AG10803 (cell line): ENCODE results near the gene RTEL1.

Source experiments
- DNase-seq: peaks from one replicate; pipeline ENCODE4 v3.0.0; 2010; ENCODE audit warnings: low read depth
- H3K4me3 ChIP-seq: 2 replicates; pipeline ENCODE4 v1.5.1; 2011; ENCODE audit warnings: mild to moderate bottlenecking, low read length, control low read depth
- TF ChIP-seq, protein P1 (sequence below): conservative IDR thresholded peaks from 2 replicates; pipeline ENCODE4 v1.5.1; 2011; ENCODE audit warnings: mild to moderate bottlenecking, low read length, control low read depth, inconsistent platforms

Gene RTEL1

DNA sequence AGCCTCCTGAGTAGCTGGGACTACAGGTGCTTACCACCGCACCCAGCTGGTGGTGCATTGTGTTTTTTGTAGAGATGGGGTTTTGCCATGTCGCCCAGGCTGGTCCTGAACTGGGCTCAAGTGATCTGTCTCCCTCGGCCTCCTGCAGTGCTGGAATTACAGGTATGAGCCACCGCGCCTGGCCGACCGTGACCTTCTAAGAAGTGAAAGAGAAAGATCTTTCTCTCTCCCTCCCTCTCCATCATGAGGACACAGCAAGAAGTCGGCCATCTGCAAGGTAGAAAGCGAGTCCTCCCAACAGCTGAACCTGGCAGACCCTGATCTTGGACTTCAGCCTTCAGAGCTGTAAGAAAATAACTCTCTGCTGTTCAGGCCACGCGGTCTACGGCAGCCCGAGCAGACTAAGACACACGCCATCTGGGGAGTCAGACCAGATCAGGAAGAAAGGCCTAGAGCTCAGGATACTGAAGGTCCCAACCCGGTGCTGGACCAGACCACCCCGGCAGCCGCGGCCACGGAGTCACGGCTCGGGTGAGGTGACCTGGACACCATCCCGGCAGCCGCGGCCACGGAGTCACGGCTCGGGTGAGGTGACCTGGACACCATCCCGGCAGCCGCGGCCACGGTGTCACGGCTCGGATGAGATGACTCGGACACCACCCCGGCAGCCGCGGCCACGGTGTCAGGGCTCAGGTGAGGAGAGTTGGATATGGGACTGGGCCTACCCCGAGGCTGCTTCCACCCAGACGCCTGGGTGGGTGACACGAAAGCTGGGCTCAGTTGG, 40.8 kb upstream of the RTEL1 start:
- TF ChIP-seq, protein P1, sequence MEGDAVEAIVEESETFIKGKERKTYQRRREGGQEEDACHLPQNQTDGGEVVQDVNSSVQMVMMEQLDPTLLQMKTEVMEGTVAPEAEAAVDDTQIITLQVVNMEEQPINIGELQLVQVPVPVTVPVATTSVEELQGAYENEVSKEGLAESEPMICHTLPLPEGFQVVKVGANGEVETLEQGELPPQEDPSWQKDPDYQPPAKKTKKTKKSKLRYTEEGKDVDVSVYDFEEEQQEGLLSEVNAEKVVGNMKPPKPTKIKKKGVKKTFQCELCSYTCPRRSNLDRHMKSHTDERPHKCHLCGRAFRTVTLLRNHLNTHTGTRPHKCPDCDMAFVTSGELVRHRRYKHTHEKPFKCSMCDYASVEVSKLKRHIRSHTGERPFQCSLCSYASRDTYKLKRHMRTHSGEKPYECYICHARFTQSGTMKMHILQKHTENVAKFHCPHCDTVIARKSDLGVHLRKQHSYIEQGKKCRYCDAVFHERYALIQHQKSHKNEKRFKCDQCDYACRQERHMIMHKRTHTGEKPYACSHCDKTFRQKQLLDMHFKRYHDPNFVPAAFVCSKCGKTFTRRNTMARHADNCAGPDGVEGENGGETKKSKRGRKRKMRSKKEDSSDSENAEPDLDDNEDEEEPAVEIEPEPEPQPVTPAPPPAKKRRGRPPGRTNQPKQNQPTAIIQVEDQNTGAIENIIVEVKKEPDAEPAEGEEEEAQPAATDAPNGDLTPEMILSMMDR, result no peak
- no peak overlapping the region for H3K4me3 ChIP-seq
- DNase-seq, result no peak

GRCh38 chr20:63617876-63618265, 40.2 kb upstream of the RTEL1 start:
- DNase-seq, result no peak
- TF ChIP-seq, protein P1, result no peak
- no peak overlapping the region for H3K4me3 ChIP-seq

- DNase-seq, result no peak
- no peak overlapping the region for H3K4me3 ChIP-seq
- TF ChIP-seq, protein P1, result no peak
These were observed 39.7 kb upstream of the RTEL1 start for GRCh38 chr20:63618291-63618980.

GRCh38 chr20:63619086-63619485, 39.0 kb upstream of the RTEL1 start:
- TF ChIP-seq, protein P1, result no peak
- H3K4me3 ChIP-seq, result no peak overlapping the region
- no peak for DNase-seq

GRCh38 chr20:63619505-63619904, 38.6 kb upstream of the RTEL1 start:
- no peak overlapping the region for H3K4me3 ChIP-seq
- DNase-seq, result no peak
- TF ChIP-seq, protein P1, result no peak

- no peak for DNase-seq
- TF ChIP-seq, protein P1, result no peak
- no peak overlapping the region for H3K4me3 ChIP-seq
These were observed 37.1 kb upstream of the RTEL1 start for GRCh38 chr20:63620991-63621390.

DNA sequence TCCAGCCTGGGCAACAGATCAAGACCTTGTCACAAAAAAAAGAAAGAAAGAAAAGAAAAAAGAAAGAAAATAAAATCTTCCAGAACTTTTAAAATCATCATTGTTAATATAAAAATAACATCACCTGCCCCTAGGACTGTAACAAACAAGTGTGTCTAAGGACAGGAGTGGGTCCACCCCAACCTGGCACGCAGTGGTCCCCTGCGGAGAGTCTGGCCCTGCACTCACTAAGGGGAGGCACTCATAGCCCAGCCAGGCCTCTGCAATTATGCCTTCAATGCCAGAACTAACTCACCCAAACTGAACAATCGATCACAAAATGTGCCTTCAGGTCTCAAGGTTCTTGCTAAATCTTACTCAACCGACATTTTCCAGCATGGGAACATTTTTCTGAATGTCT, 36.0 kb upstream of the RTEL1 start:
- DNase-seq, result no peak
- TF ChIP-seq, protein P1, result no peak
- no peak overlapping the region for H3K4me3 ChIP-seq
